Activated CD4-positive, alpha-beta T cell treated with anti-CD3 and anti-CD28 coated beads for 36 hours (primary cell): ENCODE data around the gene TTPAL. TPM values are rescaled to one million over a fixed set of nuclear protein-coding genes. Genes with fewer than 3 reads are reported as not detected.

Experiments
- ATAC-seq: fragments of 200-7000 bp; cut with Tn5 transposase; one replicate; pipeline ENCODE4 v1.10.0; 2021; ENCODE audit warnings: mild to moderate bottlenecking, moderate library complexity
- CTCF ChIA-PET: fragments of 350-600 bp; sonication (Branson Sonifier 250); formaldehyde crosslinking; loops from one replicate; lab custom pipeline; 2021; ENCODE audit warnings: antibody characterized with exemption; lab: Charles Lee
- POLR2A ChIA-PET: fragments of 350-600 bp; sonication (Branson Sonifier 250); formaldehyde crosslinking; loops from one replicate; lab custom pipeline; 2021; ENCODE audit warnings: antibody characterized with exemption, inconsistent platforms; lab: Charles Lee
- DNase-seq: peaks from one replicate; pipeline ENCODE4 v3.0.0-alpha.2; 2020
- H3K27ac Mint-ChIP-seq: one replicate; pipeline ENCODE4 v1.8.0; 2021; ENCODE audit warnings: mixed read lengths
- H3K27me3 Mint-ChIP-seq: one replicate; pipeline ENCODE4 v1.8.0; 2021; ENCODE audit warnings: mixed read lengths
- H3K36me3 Mint-ChIP-seq: one replicate; pipeline ENCODE4 v1.8.0; 2021; ENCODE audit warnings: low read depth, mixed read lengths
- H3K4me1 Mint-ChIP-seq: one replicate; pipeline ENCODE4 v1.8.0; 2021; ENCODE audit warnings: mixed read lengths
- H3K4me3 Mint-ChIP-seq: one replicate; pipeline ENCODE4 v1.8.0; 2021; ENCODE audit warnings: mild to moderate bottlenecking, moderate library complexity, mixed read lengths
- H3K9me3 Mint-ChIP-seq: one replicate; pipeline ENCODE4 v1.8.0; 2021; ENCODE audit warnings: low read depth, mixed read lengths
- intact Hi-C, 2 experiments: fragments of 100-400 bp; cut with DNase I in 1 of 2; cut with micrococcal nuclease in 1 of 2; formaldehyde crosslinking; loops; one replicate each; pipeline versions ENCODE4 v1.14.2 to v1.15.1; 2022 to 2024; cut with DNase I, micrococcal nuclease
- total RNA-seq, 2 experiments: library from RNA; stranded (reverse); gene quantifications; one replicate each; pipeline ENCODE4 v1.2.3, GENCODE V29; 2021

Gene TTPAL
- total RNA-seq, 2 experiments from 2014 or later: 18.3 to 21.5 TPM

- H3K4me3 Mint-ChIP-seq: no peak overlapping the region
- ATAC-seq (no peak), DNase-seq (no peak)
- ChIA-PET CTCF (interaction anchor here (1.8 kb wide), 1 partner anchor 75 kb away, joined by 5 read pairs; no protein-coding TSS in a partner anchor), POLR2A (no interaction called here)
- H3K27me3 Mint-ChIP-seq: no peaks in the 10 kb centered on the region
- H3K4me1 Mint-ChIP-seq: no peaks in the 10 kb centered on the region
- H3K27ac Mint-ChIP-seq: no peak overlapping the region
- intact Hi-C loops: no loop called here
- H3K9me3 Mint-ChIP-seq: no peaks in the 10 kb centered on the region
- no peaks in the 10 kb centered on the region for H3K36me3 Mint-ChIP-seq
Observed at GRCh38 chr20:44459271-44459670, 16.4 kb upstream of the TTPAL start.

- CTCF ChIA-PET: interaction anchor here (0.9 to 1.7 kb wide), 3 partner anchors 8 to 77 kb away, joined by 3 to 6 read pairs (median 3); no protein-coding TSS in a partner anchor
Observed at GRCh38 chr20:44460795-44461141, 14.9 kb upstream of the TTPAL start.

GRCh38 chr20:44461142-44461802 is 14.4 kb upstream of the TTPAL start:
- intact Hi-C loops: loop anchor here (2.0 to 5.0 kb wide), 3 partner anchors 74 to 246 kb away; no protein-coding TSS in a partner anchor
- CTCF ChIA-PET: interaction anchor here (0.6 to 1.7 kb wide), 7 partner anchors 9 to 242 kb away, joined by 3 to 6 read pairs (median 3); no protein-coding TSS in a partner anchor
- H3K9me3 Mint-ChIP-seq: no peaks in the 10 kb centered on the region
- H3K36me3 Mint-ChIP-seq: no peaks in the 10 kb centered on the region
- no peak for ATAC-seq
- H3K4me1 Mint-ChIP-seq: no peaks in the 10 kb centered on the region
- no peak overlapping the region for H3K27ac Mint-ChIP-seq
- DNase-seq: no peak
- no peak overlapping the region for H3K4me3 Mint-ChIP-seq
- POLR2A ChIA-PET: no interaction called here
- no peaks in the 10 kb centered on the region for H3K27me3 Mint-ChIP-seq

More at GRCh38 chr20:44460795-44461141, 14.9 kb upstream of the TTPAL start:
- H3K9me3 Mint-ChIP-seq: no peaks in the 10 kb centered on the region
- intact Hi-C loops: loop anchor here (1.0 to 5.0 kb wide), 4 partner anchors 72 to 246 kb away; no protein-coding TSS in a partner anchor
- no peaks in the 10 kb centered on the region for H3K4me1 Mint-ChIP-seq
- DNase-seq: no peak
- H3K36me3 Mint-ChIP-seq: no peaks in the 10 kb centered on the region
- H3K27ac Mint-ChIP-seq: no peak overlapping the region
- no peak overlapping the region for H3K4me3 Mint-ChIP-seq
- ATAC-seq: peak; percentile 47
- POLR2A ChIA-PET: no interaction called here
- H3K27me3 Mint-ChIP-seq: no peaks in the 10 kb centered on the region

GRCh38 chr20:44461803-44462174 is 13.9 kb upstream of the TTPAL start:
- POLR2A ChIA-PET: no interaction called here

GRCh38 chr20:44463466-44463865 is 12.2 kb upstream of the TTPAL start:
- Mint-ChIP-seq H3K4me3 (no peak overlapping the region), H3K27ac (no peak overlapping the region), H3K9me3 (no peaks in the 10 kb centered on the region), H3K4me1 (no peaks in the 10 kb centered on the region), H3K36me3 (no peaks in the 10 kb centered on the region), H3K27me3 (no peaks in the 10 kb centered on the region)
- DNase-seq (no peak), ATAC-seq (no peak)
- CTCF ChIA-PET: interaction anchor here (0.9 kb wide), 1 partner anchor 12 kb away, joined by 3 read pairs; the partner anchor contains the start of gene TTPAL
- intact Hi-C loops: loop anchor here in 1 of 2 experiments (5.0 kb wide), 1 partner anchor 246 kb away; no protein-coding TSS in a partner anchor
- POLR2A ChIA-PET: interaction anchor here (0.7 kb wide), 1 partner anchor 101 kb away, joined by 5 read pairs; no protein-coding TSS in a partner anchor

More at GRCh38 chr20:44461803-44462174, 13.9 kb upstream of the TTPAL start:
- H3K4me3 Mint-ChIP-seq: no peak overlapping the region
- intact Hi-C loops: loop anchor here (2.0 to 5.0 kb wide), 3 partner anchors 75 to 247 kb away; no protein-coding TSS in a partner anchor
- no peak for DNase-seq
- no peaks in the 10 kb centered on the region for H3K4me1 Mint-ChIP-seq
- H3K9me3 Mint-ChIP-seq: no peaks in the 10 kb centered on the region
- H3K27me3 Mint-ChIP-seq: no peaks in the 10 kb centered on the region
- CTCF ChIA-PET: interaction anchor here (0.6 to 1.7 kb wide), 10 partner anchors 9 to 246 kb away, joined by 3 to 6 read pairs (median 3); no protein-coding TSS in a partner anchor
- no peak overlapping the region for H3K27ac Mint-ChIP-seq
- H3K36me3 Mint-ChIP-seq: no peaks in the 10 kb centered on the region
- ATAC-seq: no peak

GRCh38 chr20:44464514-44464913 is 11.2 kb upstream of the TTPAL start:
- H3K36me3 Mint-ChIP-seq: no peaks in the 10 kb centered on the region
- no peaks in the 10 kb centered on the region for H3K9me3 Mint-ChIP-seq
- ChIA-PET POLR2A (no interaction called here), CTCF (no interaction called here)
- no peaks in the 10 kb centered on the region for H3K27me3 Mint-ChIP-seq
- no peak for ATAC-seq
- H3K27ac Mint-ChIP-seq: no peak overlapping the region
- no peak overlapping the region for H3K4me3 Mint-ChIP-seq
- DNase-seq: no peak
- H3K4me1 Mint-ChIP-seq: no peaks in the 10 kb centered on the region
- intact Hi-C loops: loop anchor here in 1 of 2 experiments (5.0 kb wide), 1 partner anchor 247 kb away; no protein-coding TSS in a partner anchor

GRCh38 chr20:44465001-44465560 is 10.6 kb upstream of the TTPAL start:
- DNase-seq: no peak
- ATAC-seq: no peak
- CTCF ChIA-PET: interaction anchor here (0.7 kb wide), 1 partner anchor 411 kb away, joined by 3 read pairs; no protein-coding TSS in a partner anchor
- intact Hi-C loops: no loop called here
- H3K9me3 Mint-ChIP-seq: no peaks in the 10 kb centered on the region
- no peaks in the 10 kb centered on the region for H3K4me1 Mint-ChIP-seq
- no peak overlapping the region for H3K27ac Mint-ChIP-seq
- POLR2A ChIA-PET: no interaction called here
- no peaks in the 10 kb centered on the region for H3K27me3 Mint-ChIP-seq
- no peak overlapping the region for H3K4me3 Mint-ChIP-seq
- H3K36me3 Mint-ChIP-seq: no peaks in the 10 kb centered on the region

- H3K36me3 Mint-ChIP-seq: no peaks in the 10 kb centered on the region
- no peak overlapping the region for H3K27ac Mint-ChIP-seq
- H3K4me3 Mint-ChIP-seq: no peak overlapping the region
- H3K27me3 Mint-ChIP-seq: no peaks in the 10 kb centered on the region
- no peak for ATAC-seq
- DNase-seq: no peak
- ChIA-PET CTCF (no interaction called here), POLR2A (no interaction called here)
- H3K4me1 Mint-ChIP-seq: no peaks in the 10 kb centered on the region
- no peaks in the 10 kb centered on the region for H3K9me3 Mint-ChIP-seq
- intact Hi-C loops: no loop called here
Observed at GRCh38 chr20:44467289-44467883, 8.3 kb upstream of the TTPAL start.

GRCh38 chr20:44468044-44468782 is 7.5 kb upstream of the TTPAL start:
- no peak for ATAC-seq
- no peak for DNase-seq
- no peak overlapping the region for H3K27ac Mint-ChIP-seq
- ChIA-PET CTCF (interaction anchor here (0.7 kb wide), 1 partner anchor 86 kb away, joined by 3 read pairs; no protein-coding TSS in a partner anchor), POLR2A (no interaction called here)
- no peak overlapping the region for H3K4me3 Mint-ChIP-seq
- no peaks in the 10 kb centered on the region for H3K27me3 Mint-ChIP-seq
- H3K9me3 Mint-ChIP-seq: no peaks in the 10 kb centered on the region
- no peaks in the 10 kb centered on the region for H3K36me3 Mint-ChIP-seq
- H3K4me1 Mint-ChIP-seq: no peaks in the 10 kb centered on the region
- intact Hi-C loops: no loop called here

GRCh38 chr20:44470327-44470726 is 5.3 kb upstream of the TTPAL start:
- Mint-ChIP-seq H3K27me3 (no peaks in the 10 kb centered on the region), H3K27ac (no peak overlapping the region), H3K9me3 (no peaks in the 10 kb centered on the region), H3K4me1 (peaks cover 6% of the 10 kb centered on the region), H3K4me3 (no peak overlapping the region), H3K36me3 (no peaks in the 10 kb centered on the region)
- ChIA-PET CTCF (interaction anchor here (1.3 kb wide), 1 partner anchor 9 kb away, joined by 3 read pairs; no protein-coding TSS in a partner anchor), POLR2A (no interaction called here)
- ATAC-seq (no peak), DNase-seq (no peak)
- intact Hi-C loops: no loop called here

GRCh38 chr20:44471481-44471882 is 4.2 kb upstream of the TTPAL start:
- ATAC-seq: no peak
- no peaks in the 10 kb centered on the region for H3K9me3 Mint-ChIP-seq
- ChIA-PET POLR2A (no interaction called here), CTCF (interaction anchor here (0.7 kb wide), 1 partner anchor 132 kb away, joined by 3 read pairs; no protein-coding TSS in a partner anchor)
- no peak for DNase-seq
- H3K4me1 Mint-ChIP-seq: peaks cover 10% of the 10 kb centered on the region
- intact Hi-C loops: no loop called here
- no peaks in the 10 kb centered on the region for H3K36me3 Mint-ChIP-seq
- H3K27me3 Mint-ChIP-seq: no peaks in the 10 kb centered on the region
- H3K27ac Mint-ChIP-seq: no peak overlapping the region
- no peak overlapping the region for H3K4me3 Mint-ChIP-seq
